ENCODE data around the gene HMCN2. TPM values are rescaled to one million over a fixed set of nuclear protein-coding genes. Genes with fewer than 3 reads are reported as not detected.

HMCN2 gene
- total RNA-seq, 1 experiment from 2014 or later = 8.6 TPM

- WGBS (ENCODE audit: extremely low coverage, insufficient read length, low lambda C conversion rate) = no CpG with 5 or more reads among the region's 19 CpGs
- no peak for TF ChIP-seq CTCF (conservative IDR thresholded peaks at IDR 0.05)
- H3K27me3 Mint-ChIP-seq (ENCODE audit: low read depth) = no peaks in the 10 kb centered on the region
These were observed 39.1 kb downstream of the HMCN2 start for GRCh38 chr9:130304643-130305042.

More at GRCh38 chr9:130304643-130305042, 39.1 kb downstream of the HMCN2 start:
- H3K79me1 ChIP-seq (ENCODE audit: insufficient read depth, low read depth, low read length, poor library complexity, severe bottlenecking) = no peaks in the 10 kb centered on the region
- H2AFZ ChIP-seq (ENCODE audit: low read length) = no peak overlapping the region
- DNase-seq = no peak
- Mint-ChIP-seq H3K36me3 (ENCODE audit: insufficient read depth in 1 of 3, low read depth in 3 of 3) (peaks cover 10 to 49% (median 15%) of the 10 kb centered on the region in 3 experiments; a peak in 5 of 7 replicates), H3K4me3 (no peak overlapping the region), H3K9me3 (no peaks in the 10 kb centered on the region; a peak in 1 of 5 replicates), H3K27ac (no peak overlapping the region), H3K4me1 (peaks cover 4% of the 10 kb centered on the region in 2 experiments; a peak in 2 of 4 replicates)
- H3K18ac ChIP-seq (ENCODE audit: insufficient read length, low read depth, low read length) = no peak overlapping the region
- no peak overlapping the region for H2BK20ac ChIP-seq (ENCODE audit: low read depth, low read length, poor library complexity, severe bottlenecking)
- H3K4ac ChIP-seq (ENCODE audit: low read depth, low read length) = no peak overlapping the region
- H3T11ph ChIP-seq (ENCODE audit: low read length) = no peak overlapping the region
- H4K8ac ChIP-seq (replicated peaks; ENCODE audit: insufficient read length, low read depth, low read length) = no peak overlapping the region
- no peak overlapping the region for H3K4me2 ChIP-seq (ENCODE audit: insufficient read depth, insufficient read length, low read length)
- no peak overlapping the region for H4K5ac ChIP-seq (ENCODE audit: insufficient read length, low read depth, low read length)
- no peaks in the 10 kb centered on the region for H3K27me3 ChIP-seq (ENCODE audit: insufficient read depth, low read length)
- no peaks in the 10 kb centered on the region for H3K79me2 ChIP-seq (ENCODE audit: insufficient read depth, low read length)
- H3K27ac ChIP-seq (ENCODE audit: insufficient read length, low read depth, low read length) = no peak overlapping the region
- no peak overlapping the region for H3K23ac ChIP-seq (ENCODE audit: insufficient read length, low read depth, low read length)
- H2BK12ac ChIP-seq (ENCODE audit: insufficient read length, low read depth, low read length) = no peak overlapping the region
- no peak overlapping the region for H2BK15ac ChIP-seq (ENCODE audit: low read depth, low read length)
- H2AK5ac ChIP-seq (ENCODE audit: insufficient read length, low read length) = no peak overlapping the region
- H4K20me1 ChIP-seq (ENCODE audit: control insufficient read depth, insufficient read depth, insufficient read length) = no peaks in the 10 kb centered on the region
- H2BK5ac ChIP-seq (ENCODE audit: insufficient read length, low read length) = no peak overlapping the region
- H3K56ac ChIP-seq (ENCODE audit: insufficient read length, low read depth, low read length) = no peak overlapping the region
- H3K4me1 ChIP-seq (ENCODE audit: insufficient read depth, low read length) = no peaks in the 10 kb centered on the region
- no peak overlapping the region for H3K9ac ChIP-seq (ENCODE audit: extremely low read depth, insufficient read length, low read length)
- H2BK120ac ChIP-seq (ENCODE audit: low read depth, low read length, poor library complexity, severe bottlenecking) = no peak overlapping the region
- no peak overlapping the region for H3K14ac ChIP-seq (ENCODE audit: insufficient read depth, low read length)
- H3K9me3 ChIP-seq (ENCODE audit: control insufficient read depth, low read depth, low read length) = no peaks in the 10 kb centered on the region
- no peaks in the 10 kb centered on the region for H3K23me2 ChIP-seq (ENCODE audit: insufficient read length, low read depth, low read length, poor library complexity, severe bottlenecking)
- H4K91ac ChIP-seq (ENCODE audit: insufficient read length, low read depth, low read length) = no peak overlapping the region

Measured in H9 (cell line).